Left forelimb (tissue), 1 donor: Measurements from ENCODE around the gene LRP3.

Experiments
- DNase-seq: peaks from one replicate; pipeline ENCODE4 v3.0.0-alpha.2; 2018; ENCODE audit warnings: low spot score

The LRP3 gene

DNA sequence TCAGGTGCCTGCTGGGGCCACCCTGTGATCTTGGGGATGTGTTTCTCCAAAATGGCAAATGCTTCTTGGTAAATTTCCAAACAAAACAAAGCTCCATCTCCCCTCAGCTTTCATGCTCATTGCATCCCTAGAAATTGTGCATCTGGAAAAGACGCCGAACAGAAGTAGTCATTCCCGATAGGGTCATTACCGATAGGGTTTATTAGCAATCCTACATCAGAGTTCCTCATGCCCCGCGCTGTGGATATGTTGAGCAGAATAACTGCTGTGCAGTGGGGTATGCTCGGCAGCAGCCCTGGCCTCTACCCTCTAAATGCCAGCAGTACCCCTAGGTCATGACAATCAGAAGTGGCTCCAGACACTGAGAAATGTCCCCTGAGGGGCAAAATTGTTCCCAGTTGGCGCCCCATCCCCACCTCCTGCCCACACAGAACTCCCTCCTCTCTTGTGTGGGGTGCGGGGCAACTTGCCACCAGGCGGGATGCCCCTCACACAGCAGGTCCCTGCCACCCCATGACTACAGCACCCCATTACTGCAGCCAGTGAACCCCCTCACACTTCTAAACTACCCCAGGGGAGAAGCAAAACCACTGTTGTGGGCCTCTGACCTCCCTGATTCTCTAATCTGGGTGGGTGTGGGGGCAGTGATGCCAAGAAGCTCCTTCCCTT, 44.5 kb downstream of the LRP3 start:
- no peak for DNase-seq

DNA sequence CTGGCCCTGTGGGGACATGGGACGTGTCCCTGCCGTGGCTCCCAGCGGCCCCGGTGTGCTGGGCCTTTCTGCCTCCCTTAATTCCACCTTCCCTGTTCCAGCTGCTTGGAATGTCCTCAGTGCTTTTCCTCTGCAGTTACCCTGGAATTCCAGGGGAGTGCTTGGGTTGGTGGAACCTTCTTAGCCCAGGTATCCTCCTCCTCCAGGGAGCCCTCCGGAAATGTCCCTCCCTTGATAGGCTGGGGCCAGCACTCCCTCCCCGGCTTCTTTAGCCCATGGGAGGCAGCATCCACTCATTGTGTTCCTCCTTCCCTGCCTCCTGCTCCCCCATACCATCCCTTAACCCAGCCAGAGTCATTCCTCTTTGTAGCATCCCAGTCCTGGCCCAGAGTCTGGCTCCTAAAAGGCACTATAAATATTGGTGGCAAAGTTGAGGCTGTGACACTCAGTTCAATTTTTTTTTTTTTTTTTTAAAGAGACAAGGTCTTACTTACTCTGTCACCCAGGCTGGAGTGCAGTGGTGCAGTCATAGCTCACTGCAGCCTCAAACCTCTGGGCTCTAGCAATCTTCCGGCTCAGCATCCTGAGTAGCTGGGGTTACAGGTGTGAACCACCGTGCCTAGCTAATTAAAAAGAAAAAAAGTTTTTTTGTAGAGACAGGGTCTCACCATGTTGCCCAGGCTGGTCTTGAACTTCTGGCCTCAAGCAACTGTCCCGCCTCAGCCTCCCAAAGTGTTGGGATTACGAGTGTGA, 45.3 kb downstream of the LRP3 start:
- DNase-seq, result no peak

DNA sequence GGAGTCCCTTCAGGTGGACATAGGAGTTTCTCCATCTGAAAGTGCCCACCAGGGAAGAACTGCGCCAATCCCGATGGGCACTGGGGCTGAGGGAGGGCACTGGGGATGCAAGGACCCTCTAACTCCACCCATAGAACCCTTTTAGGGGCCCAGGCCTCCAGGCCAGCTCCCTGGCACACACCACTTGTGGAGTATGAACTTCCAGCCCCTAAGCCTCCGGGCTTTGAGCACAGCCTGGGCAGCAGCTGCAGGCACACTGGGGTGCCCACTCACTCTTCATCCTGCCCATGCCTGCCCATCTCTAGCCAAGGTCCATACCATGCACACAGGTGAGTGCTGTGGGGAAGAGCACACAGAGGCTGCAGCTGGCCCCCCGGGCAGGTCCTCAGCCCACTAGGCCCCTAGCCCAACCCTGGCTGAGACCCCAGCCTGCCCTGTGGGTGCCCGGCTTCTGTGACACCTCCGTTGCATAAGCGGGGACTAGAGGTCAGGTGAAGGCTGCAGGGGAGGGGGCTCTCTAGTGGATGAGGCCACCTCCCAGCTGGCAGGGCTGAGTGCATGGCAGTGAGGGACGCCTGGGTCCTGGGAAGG, 46.1 kb downstream of the LRP3 start:
- no peak for DNase-seq

- DNase-seq, result no peak
These were observed 47.0 kb downstream of the LRP3 start for GRCh38 chr19:33241091-33241529.

GRCh38 chr19:33241530-33242101, 47.5 kb downstream of the LRP3 start:
- no peak for DNase-seq

- DNase-seq, result no peak
These were observed 48.0 kb downstream of the LRP3 start for GRCh38 chr19:33242131-33242530.

- no peak for DNase-seq
These were observed 48.8 kb downstream of the LRP3 start for GRCh38 chr19:33242911-33243310.

DNA sequence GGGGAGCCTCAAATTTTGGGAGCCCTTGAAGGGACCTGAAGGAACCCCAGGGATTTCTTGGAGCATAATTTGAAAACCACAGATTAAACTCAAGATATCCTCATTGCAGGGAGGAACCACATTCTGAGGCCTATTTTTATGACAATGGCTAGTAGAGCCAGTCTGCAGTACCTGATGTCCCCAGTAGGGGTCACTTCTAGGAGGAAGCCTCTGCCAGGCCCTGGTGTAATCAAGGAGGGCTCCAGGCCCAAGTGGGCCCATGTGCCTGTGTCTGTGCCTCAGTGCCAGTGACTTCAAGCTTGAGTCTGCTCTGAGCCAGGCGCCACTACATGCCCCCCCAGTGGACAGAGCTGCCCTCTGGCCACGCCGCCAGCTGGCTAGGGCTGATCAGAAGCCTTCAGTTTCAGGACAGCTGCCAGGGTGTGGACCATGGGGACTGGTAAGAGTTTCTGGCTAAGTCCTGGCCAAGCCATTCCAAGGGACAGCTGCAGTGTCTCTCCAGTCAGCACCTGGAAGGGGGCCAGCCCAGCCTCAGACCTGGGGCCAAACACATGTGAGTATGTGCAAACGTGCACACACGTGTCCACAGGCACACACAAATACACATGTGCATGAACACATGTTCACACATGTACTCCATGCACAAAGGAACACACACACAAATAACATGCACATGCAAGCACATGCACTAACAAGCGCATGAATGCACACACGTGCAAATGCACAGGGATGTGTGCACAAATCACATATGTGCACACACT, 52.0 kb downstream of the LRP3 start:
- DNase-seq, result peak; percentile 83

- no peak for DNase-seq
These were observed 52.7 kb downstream of the LRP3 start for GRCh38 chr19:33246709-33247440.

DNA sequence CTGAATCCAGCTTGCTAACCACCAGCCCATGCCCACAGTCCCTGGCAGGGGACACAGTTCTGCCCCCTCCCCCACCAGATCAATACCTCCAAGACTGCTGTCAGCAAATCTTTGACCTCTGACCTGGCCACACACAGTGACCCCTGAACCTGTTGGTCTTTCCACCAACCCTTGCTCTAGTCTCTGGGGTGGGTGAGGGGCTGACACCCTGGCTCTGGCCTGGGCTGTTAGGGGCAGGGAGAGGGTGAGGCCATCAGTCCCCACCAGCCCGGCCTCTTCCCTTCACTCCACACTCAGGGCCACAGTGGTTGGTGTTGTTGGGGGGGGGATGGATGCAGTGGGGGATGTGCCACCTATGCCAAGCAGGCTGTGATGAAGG, 53.3 kb downstream of the LRP3 start:
- no peak for DNase-seq

DNA sequence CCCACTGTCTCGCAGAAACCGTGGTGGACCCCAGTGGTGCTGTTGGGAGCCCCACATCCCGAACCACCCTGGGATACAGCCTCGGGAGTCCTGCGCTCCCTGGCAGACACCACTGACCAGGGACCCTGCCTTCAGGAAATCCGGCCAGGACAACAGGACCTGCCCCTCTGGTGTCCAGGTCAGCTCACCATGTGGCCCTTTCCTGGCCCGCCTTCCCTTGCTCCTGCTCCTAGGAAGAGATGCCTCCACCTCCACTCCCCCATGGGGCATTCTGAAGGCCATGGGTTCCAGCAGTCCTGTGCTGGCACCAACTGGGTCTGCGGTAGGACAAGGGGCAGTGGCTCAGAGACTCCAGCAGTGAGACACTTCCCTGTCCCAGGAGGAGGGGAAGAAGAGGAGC, 54.0 kb downstream of the LRP3 start:
- DNase-seq, result no peak

- no peak for DNase-seq
These were observed 54.4 kb downstream of the LRP3 start for GRCh38 chr19:33248553-33248953.

DNA sequence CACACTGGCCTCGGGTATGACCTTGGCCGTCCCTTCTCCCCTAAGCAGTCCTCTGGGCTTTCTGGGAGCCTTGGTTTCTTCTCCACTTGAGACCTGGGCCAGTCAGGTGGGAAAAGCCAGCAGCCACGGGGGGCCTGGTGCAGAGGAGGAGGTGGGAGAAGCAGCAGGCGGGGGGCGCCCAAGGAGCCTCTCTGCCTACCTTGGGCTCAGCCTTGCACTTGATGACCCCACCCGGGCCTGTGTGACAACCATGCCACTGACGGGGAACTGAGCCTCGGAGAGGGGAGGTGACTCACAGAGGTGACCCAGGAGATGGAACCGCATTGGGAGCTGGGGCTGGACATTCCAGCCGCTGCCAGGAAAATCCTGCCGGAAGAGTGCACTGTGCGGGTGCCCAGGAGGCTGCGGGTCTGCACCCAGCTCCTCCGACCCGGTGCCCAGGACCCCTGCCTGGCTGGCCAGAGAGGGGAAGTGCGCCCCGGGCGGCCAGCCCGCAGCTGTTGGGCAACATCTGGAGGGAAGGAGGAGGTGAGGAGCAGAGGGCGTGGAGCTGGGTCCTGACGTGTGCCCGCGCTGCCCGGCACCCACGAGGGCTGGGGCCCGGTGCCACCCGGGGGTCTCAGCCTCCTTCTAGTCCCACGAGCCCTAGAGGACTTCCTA, 55.0 kb downstream of the LRP3 start:
- DNase-seq, result no peak

GRCh38 chr19:33249740-33250366, 55.7 kb downstream of the LRP3 start:
- no peak for DNase-seq

DNA sequence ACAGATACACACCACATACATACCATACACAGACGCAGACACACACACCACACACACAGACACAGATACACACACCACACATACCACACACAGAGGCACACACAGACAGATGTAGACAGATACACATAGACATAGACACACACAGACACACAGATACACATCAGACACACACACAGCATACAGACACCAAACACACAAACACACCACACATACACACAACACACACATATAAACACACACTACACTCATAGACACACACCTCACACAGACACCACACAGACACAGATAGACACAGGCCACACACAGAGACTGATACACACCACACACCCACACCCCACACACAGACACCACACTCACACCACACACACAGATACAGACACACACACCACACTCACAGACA, 56.4 kb downstream of the LRP3 start:
- no peak for DNase-seq

- no peak for DNase-seq
These were observed 56.9 kb downstream of the LRP3 start for GRCh38 chr19:33251076-33251475.

DNA sequence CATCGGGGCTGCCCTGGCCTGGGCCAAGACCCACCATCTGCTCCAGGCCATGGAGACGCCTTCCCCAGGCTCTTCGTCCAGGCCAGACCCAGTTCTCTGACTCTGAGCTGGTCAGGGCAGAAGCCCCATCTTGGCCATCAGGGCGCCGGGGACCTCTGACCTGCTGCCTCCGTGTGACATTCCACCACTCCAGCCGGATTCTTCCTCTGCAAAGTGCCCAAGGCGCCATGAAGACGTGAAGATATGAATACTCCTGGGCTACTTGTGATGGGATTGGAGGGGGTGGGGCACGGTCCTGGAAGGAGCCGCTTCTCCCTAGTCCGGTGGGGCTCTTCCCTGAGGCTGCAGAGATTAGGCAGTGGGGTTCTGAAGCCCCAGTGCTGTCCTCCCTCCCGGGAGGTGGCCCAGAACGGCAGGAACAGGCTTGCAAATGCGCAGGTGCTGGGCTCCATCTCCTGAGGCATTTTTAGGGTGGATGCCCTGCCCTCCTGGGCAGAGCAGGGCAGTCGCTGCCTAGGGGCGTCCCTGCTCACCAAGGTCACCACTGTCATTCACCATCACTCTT, 57.5 kb downstream of the LRP3 start:
- DNase-seq, result no peak

DNA sequence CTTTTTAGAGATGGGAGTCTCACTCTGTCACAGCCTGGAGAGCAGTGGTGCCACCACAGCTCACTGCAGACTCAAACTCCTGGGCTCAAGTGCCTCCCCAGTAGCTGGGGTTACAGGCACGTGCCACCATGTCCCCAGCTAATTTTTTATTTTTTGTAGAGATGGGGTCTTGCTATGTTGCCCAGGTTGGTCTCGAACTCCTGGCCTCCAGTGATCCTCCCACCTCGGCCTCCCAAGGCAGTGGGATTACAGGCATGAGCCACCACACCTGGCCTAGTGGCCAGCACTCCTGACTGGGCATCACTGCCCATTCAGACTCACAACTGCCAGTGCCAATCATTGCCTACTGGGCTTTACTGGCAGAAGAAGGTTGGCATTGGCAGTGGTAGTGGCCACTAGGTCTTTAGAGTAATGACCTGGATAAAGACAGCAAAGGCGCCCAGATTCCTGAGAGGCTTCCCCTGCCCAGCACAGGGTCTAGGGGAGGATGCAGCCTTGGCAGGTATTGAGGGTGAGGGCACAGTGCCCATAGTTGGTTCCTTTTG, 58.4 kb downstream of the LRP3 start:
- DNase-seq, result no peak

GRCh38 chr19:33252971-33253370, 58.8 kb downstream of the LRP3 start:
- DNase-seq, result no peak

GRCh38 chr19:33254245-33254824, 60.2 kb downstream of the LRP3 start:
- DNase-seq, result no peak
